Vagina (tissue), 2 donors: ENCODE measurements around the gene ABR. TPM values are rescaled to one million over a fixed set of nuclear protein-coding genes. Genes with fewer than 3 reads are reported as not detected.

Source experiments
- DNase-seq, 2 donors: peaks; one replicate each; pipeline ENCODE4 v3.0.0-alpha.2; 2017; ENCODE audit errors: extremely low spot score in 2 of 2
- H3K27ac ChIP-seq: fragments of 200-600 bp; sonication (generic); one replicate; pipeline ENCODE4 v1.5.1; 2019
- H3K27me3 ChIP-seq: fragments of 200-600 bp; sonication (generic); one replicate; pipeline ENCODE4 v1.5.1; 2019
- H3K36me3 ChIP-seq, 2 donors: fragments of 200-600 bp; sonication (generic); one replicate each; pipeline ENCODE4 v1.5.1; 2017 to 2019
- H3K4me1 ChIP-seq: fragments of 200-600 bp; sonication (generic); one replicate; pipeline ENCODE4 v1.5.1; 2019
- H3K4me3 ChIP-seq, 2 donors: fragments of 200-600 bp; sonication (generic); 1 replicate in 1 of 2; 2 replicates in 1 of 2; pipeline ENCODE4 v1.5.1; 2016 to 2019
- H3K9me3 ChIP-seq: fragments of 200-600 bp; sonication (generic); one replicate; pipeline ENCODE4 v1.5.1; 2019
- CTCF ChIP-seq, 3 experiments: fragments of 450-650 bp in 2 of 3; fragments of 200-600 bp in 1 of 3; sonication (generic) in 1 of 3; IDR thresholded peaks; one replicate each; pipeline ENCODE4 v1.5.1; 2017 to 2019; ENCODE audit warnings: antibody characterized with exemption in 3 of 3, mild to moderate bottlenecking in 2 of 3, moderate library complexity in 2 of 3
- POLR2A ChIP-seq, 2 donors: fragments of 450-650 bp; IDR thresholded peaks; one replicate each; pipeline ENCODE4 v1.6.1; 2017; ENCODE audit warnings: antibody characterized with exemption in 2 of 2, mild to moderate bottlenecking in 2 of 2, moderate library complexity in 2 of 2
- POLR2AphosphoS5 ChIP-seq, 2 donors: sonication (generic); formaldehyde crosslinking; IDR thresholded peaks; one replicate each; pipeline ENCODE4 v1.9.0; 2017; ENCODE audit warnings: antibody characterized with exemption in 2 of 2, mild to moderate bottlenecking in 2 of 2, low read depth in 1 of 2; ENCODE audit not compliant: insufficient read depth in 1 of 2
- intact Hi-C: fragments of 100-400 bp; cut with DNase I; formaldehyde crosslinking; loops from one replicate; pipeline ENCODE4 v1.15.1; 2023
- total RNA-seq: library from RNA; depleted of rRNA; stranded (reverse); fragments of >200 nt; gene quantifications from one replicate; pipeline ENCODE4 v1.2.3, GENCODE V29; 2016

ABR gene
- total RNA-seq, 1 donor from 2014 or later, result 90.8 TPM

GRCh38 chr17:1147664-1148063, 32.1 kb downstream of the ABR start:
- peaks cover 0 to 4% of the 10 kb centered on the region in 2 donors for H3K36me3 ChIP-seq
- TF ChIP-seq POLR2A (IDR thresholded peaks at IDR 0.05), result no peak
- TF ChIP-seq CTCF (IDR thresholded peaks at IDR 0.05), result no peak
- TF ChIP-seq POLR2AphosphoS5 (IDR thresholded peaks at IDR 0.05; ENCODE audit: insufficient read depth in 1 of 2, low read depth in 1 of 2), result no peak
- H3K27ac ChIP-seq, result no peak overlapping the region
- peaks cover 4% of the 10 kb centered on the region for H3K4me1 ChIP-seq
- H3K4me3 ChIP-seq, result no peak overlapping the region
- H3K9me3 ChIP-seq, result no peaks in the 10 kb centered on the region
- DNase-seq, result no peak
- H3K27me3 ChIP-seq, result no peaks in the 10 kb centered on the region
- intact Hi-C loops, result no loop called here

- TF ChIP-seq CTCF (IDR thresholded peaks at IDR 0.05) (no peak), POLR2AphosphoS5 (IDR thresholded peaks at IDR 0.05; ENCODE audit: insufficient read depth in 1 of 2, low read depth in 1 of 2) (no peak), POLR2A (IDR thresholded peaks at IDR 0.05) (no peak)
- Histone ChIP-seq H3K27me3 (no peaks in the 10 kb centered on the region), H3K9me3 (no peaks in the 10 kb centered on the region), H3K4me1 (peaks cover 4% of the 10 kb centered on the region), H3K27ac (no peak overlapping the region), H3K36me3 (peaks cover 0 to 4% of the 10 kb centered on the region in 2 donors), H3K4me3 (no peak overlapping the region)
- intact Hi-C loops, result no loop called here
- no peak for DNase-seq
Observed at GRCh38 chr17:1146561-1147265, 33.1 kb downstream of the ABR start.

GRCh38 chr17:1145311-1145986, 34.3 kb downstream of the ABR start:
- TF ChIP-seq POLR2A (IDR thresholded peaks at IDR 0.05), result no peak
- no peak for TF ChIP-seq POLR2AphosphoS5 (IDR thresholded peaks at IDR 0.05; ENCODE audit: insufficient read depth in 1 of 2, low read depth in 1 of 2)
- no peak for TF ChIP-seq CTCF (IDR thresholded peaks at IDR 0.05)
- H3K36me3 ChIP-seq, result peaks cover 0 to 4% of the 10 kb centered on the region in 2 donors
- intact Hi-C loops, result no loop called here

GRCh38 chr17:1144162-1144561, 35.6 kb downstream of the ABR start:
- Histone ChIP-seq H3K4me3 (no peak overlapping the region), H3K27ac (no peak overlapping the region), H3K9me3 (no peaks in the 10 kb centered on the region), H3K36me3 (no peaks in the 10 kb centered on the region), H3K27me3 (no peaks in the 10 kb centered on the region), H3K4me1 (no peaks in the 10 kb centered on the region)
- TF ChIP-seq CTCF (IDR thresholded peaks at IDR 0.05) (no peak), POLR2AphosphoS5 (IDR thresholded peaks at IDR 0.05; ENCODE audit: insufficient read depth in 1 of 2, low read depth in 1 of 2) (no peak)
- no peak for DNase-seq
- intact Hi-C loops, result no loop called here

More at GRCh38 chr17:1145311-1145986, 34.3 kb downstream of the ABR start:
- Histone ChIP-seq H3K9me3 (no peaks in the 10 kb centered on the region), H3K4me1 (no peaks in the 10 kb centered on the region), H3K27me3 (no peaks in the 10 kb centered on the region), H3K4me3 (no peak overlapping the region), H3K27ac (no peak overlapping the region)
- DNase-seq, result no peak

- no peaks in the 10 kb centered on the region for H3K36me3 ChIP-seq
- H3K4me3 ChIP-seq, result no peak overlapping the region
- no peaks in the 10 kb centered on the region for H3K27me3 ChIP-seq
- no peak for DNase-seq
- TF ChIP-seq POLR2A (IDR thresholded peaks at IDR 0.05), result no peak
- no peak for TF ChIP-seq CTCF (IDR thresholded peaks at IDR 0.05)
- no peak for TF ChIP-seq POLR2AphosphoS5 (IDR thresholded peaks at IDR 0.05; ENCODE audit: insufficient read depth in 1 of 2, low read depth in 1 of 2)
- H3K4me1 ChIP-seq, result no peaks in the 10 kb centered on the region
- no peaks in the 10 kb centered on the region for H3K9me3 ChIP-seq
- intact Hi-C loops, result no loop called here
- H3K27ac ChIP-seq, result no peak overlapping the region
Observed at GRCh38 chr17:1143573-1143972, 36.2 kb downstream of the ABR start.
